ENCODE measurements around the gene NDUFA13. TPM values are rescaled to one million over a fixed set of nuclear protein-coding genes. Genes with fewer than 3 reads are reported as not detected.

NDUFA13 gene
- total RNA-seq, 1 donor from 2014 or later = 94.5 TPM

DNA sequence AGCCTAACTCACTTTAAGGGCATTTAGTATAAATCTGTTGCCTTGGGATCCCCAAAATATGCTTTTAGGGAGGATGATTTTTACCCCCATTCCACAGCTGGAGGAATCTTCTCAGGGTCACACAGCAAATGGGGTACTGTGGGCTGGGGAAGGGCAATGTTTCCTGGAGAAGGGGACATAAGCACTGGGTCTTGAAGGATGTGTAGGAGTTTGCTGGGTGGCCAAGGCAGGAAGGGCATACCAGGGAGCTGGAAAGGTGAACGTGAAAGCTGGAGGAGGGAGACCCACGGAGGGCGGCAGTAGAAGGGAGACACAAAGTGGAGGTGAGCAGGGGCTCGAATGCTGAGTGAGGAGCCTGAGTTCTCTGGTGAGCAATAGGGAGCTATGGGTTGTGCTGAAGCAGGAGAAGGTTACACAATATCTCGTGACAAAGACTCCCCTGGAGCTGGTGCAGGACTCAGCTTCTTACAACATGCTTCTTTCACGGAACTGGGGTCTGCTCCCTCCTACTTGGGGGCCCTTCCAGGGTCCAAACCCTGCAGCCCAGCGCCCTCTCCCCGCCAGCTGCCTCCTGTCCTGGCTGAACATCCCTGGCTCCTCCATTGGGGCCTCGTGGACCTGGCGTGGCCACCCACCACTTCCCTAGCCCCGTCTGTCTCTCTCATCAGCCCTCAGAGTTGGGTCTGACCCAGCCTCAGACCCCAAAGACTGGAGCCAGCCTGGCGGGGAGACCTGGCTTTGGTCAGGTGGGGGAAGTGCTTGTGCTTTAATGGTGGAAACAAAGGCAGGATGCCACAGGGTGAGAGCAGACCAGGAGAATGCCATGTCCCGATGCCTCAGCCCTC is 33.1 kb downstream of the NDUFA13 start:
- no peak for DNase-seq

GRCh38 chr19:19549804-19550464 is 33.9 kb downstream of the NDUFA13 start:
- DNase-seq = no peak

DNA sequence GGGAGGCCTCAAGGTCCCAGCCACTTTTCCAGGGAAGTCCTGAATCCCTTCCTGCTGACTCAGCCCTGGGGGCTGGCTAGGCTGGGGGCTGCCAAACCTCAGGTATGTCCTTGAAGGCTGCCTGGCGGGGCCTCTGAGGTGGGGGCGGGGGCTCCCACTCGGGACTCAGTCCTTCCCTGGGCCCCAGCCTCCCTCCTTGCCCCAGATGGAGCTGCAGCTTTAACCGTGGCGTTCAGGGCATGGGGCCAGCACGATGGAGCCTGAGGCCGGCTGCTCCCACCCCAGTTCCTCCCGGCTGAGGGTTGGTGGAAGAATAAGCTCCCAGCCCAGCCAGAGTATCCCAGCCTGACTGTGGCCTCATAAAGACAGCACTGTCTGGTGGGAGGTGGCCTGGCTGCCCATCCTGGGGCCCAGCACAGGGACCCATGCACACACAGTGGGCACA is 34.5 kb downstream of the NDUFA13 start:
- DNase-seq = no peak

DNA sequence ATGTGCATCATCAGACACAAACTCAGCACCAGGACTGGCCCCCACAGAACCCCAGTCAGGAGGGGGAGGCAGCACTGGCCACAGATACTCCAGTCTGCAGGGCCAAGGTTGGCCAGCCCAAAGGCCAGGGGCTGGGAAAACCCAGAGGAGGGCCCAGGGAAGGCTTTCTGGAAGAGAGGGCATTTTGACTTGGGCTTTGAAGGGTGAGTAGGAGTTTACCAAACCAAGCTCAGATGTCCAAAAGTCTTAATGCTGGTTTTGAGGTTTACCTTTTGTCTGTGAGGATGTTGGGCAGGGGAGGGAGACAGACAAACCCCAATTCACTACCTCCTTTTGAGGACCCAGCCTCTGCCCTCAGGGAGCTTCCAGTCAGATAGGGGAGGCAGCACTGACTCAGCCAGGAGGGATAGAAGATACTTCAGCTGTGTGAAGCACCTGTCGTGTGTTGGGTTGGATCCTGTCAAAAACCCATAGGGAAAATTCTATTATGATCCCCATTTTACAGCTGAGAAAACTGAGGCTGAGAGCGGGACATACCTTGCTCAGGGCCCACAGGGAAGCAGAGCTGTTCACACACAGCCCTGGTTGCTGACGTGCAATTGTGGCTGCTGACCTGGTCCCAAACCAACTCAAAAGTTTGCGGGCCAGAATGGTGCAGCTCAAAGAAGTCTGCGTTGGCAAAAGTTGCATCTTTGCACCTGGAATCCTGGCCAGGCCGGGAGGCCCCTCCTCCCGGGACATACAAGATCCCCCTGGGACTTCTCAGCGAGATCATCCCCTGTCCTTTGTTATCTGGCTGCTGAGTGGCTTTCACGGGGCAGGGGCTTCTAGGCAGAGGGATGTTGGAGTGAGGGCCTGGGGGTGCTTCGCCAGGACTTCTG is 35.2 kb downstream of the NDUFA13 start:
- no peak for DNase-seq

DNA sequence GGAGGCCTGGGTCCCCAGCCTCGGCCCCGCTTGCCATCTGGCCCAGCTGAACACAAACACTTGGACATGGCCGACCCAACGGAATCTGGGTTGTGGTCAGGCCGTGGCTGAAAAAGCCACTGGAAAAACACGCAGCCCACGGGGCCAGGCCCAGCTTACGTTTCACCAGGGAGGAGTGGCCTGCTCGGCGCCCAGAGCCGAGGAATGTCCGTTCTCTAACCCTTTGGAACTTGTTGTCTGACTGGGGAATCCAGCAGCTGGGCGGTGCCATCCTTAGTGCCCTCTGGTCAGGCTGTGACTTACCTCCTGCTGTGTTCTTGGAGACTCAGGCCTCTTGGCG is 35.8 kb downstream of the NDUFA13 start:
- DNase-seq = no peak

GRCh38 chr19:19552798-19553197 is 36.8 kb downstream of the NDUFA13 start:
- no peak for DNase-seq

DNA sequence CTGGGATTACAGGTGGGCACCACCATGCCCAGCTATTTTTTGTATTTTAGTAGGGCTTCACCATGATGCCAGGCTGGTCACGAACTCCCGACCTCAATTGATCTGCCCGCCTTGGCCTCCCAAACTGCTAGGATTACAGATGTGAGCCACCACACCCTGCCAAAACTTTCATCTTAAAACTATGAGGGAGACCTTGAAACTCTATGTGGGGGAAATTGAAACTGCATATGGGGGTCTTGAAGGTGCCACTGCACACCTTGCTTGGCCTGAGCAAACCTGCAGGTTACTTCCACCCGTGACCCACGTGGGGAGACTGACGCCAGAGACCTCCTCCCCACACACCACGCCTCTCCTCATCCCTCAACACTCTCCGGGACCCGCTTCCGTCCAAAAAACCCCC is 37.6 kb downstream of the NDUFA13 start:
- DNase-seq = no peak

GRCh38 chr19:19554074-19555023 is 38.3 kb downstream of the NDUFA13 start:
- no peak for DNase-seq

DNA sequence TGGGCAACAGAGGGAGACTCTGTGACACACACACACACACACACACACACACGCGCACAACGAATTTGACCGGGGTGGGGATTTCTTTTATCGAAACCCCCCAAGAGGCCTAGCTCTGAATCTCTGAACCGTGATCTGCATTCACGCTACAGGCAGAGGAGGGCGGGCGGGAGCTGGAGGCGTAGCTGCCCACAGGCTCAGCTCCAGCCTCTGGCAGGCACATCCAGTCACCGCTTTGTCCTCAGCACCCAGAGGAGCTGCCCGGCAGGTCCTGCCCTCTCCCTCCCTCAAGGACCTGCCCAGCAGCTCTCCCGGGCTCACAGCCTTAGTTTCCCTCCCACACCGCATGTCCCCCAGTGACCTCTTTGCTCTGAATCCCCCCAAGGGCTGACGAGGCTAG is 42.0 kb downstream of the NDUFA13 start:
- no peak for DNase-seq

DNA sequence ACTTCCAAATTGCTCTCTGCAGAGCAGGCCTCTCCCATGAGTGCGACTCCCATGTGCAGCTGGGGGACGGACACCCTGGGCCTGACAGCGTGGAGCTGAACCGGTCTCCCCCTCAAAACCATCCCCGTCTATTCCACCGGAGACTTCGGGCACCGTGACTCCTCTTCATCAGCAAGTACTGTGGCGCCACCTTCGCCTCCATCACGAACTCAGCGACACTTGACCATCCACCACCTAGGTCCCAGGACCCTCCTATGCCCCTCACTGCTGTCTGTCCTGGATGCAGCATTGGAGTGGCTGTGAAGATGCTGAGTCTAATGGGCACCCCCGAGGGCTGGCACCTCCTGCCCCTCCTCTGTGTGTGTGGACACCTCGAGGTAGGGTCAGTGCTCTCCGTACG is 42.6 kb downstream of the NDUFA13 start:
- no peak for DNase-seq

- DNase-seq = no peak
Observed at GRCh38 chr19:19559931-19560330, 43.9 kb downstream of the NDUFA13 start.

- DNase-seq = no peak
Observed at GRCh38 chr19:19561946-19562664, 46.1 kb downstream of the NDUFA13 start.

- DNase-seq = no peak
Observed at GRCh38 chr19:19562665-19563347, 46.8 kb downstream of the NDUFA13 start.

- DNase-seq = no peak
Observed at GRCh38 chr19:19563348-19563848, 47.4 kb downstream of the NDUFA13 start.

- DNase-seq = no peak
Observed at GRCh38 chr19:19566306-19566705, 50.3 kb downstream of the NDUFA13 start.

GRCh38 chr19:19567391-19567790 is 51.4 kb downstream of the NDUFA13 start:
- no peak for DNase-seq

DNA sequence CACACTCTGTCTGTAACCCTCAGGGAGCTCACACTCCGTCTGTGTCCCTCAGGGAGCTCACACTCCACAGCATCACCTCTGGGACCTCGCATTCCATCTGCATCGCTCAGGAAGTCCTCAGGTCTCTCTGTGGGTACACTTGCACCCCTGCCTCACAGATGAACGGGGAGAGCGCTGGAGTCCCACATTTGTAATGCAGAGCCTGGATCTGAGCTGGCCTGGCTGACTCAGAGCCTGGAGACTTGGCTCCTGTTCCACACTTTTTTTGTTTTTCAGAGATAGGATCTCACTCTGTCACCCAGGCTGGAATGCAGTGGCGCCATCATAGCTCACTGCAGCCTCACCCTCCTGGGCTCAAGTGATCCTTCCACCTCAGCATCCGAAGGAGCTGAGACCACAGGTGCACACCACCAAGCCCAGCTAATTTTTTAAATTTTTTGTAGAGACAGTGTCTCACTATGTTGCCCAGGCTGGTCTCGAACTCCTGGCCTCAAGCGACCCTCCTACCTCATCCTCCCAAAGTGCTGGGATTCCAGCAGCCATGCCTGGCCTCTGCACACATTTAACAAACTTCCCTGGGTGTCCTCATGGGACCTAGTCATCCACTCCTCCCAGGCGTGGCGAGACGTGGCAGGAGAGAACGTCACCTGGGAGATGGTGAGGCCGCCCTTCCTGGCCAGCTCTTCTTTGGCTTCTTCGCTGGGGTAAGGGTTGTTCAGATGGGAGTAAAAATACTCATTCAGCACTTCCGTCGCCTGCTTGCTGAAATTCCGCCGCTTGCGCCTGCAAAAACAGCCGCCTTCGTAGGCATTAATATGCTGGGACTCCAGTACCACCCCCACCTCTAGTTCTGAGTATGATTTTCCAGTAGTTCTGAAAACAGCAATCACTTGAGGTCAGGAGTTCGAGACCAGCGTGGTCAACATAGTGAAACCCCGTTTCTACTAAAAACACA is 53.1 kb downstream of the NDUFA13 start:
- DNase-seq = no peak

- no peak for DNase-seq
Observed at GRCh38 chr19:19570571-19570970, 54.5 kb downstream of the NDUFA13 start.

Measured in tongue (tissue), 2 donors.